Stimulated activated CD8-positive, alpha-beta memory T cell treated with anti-CD3 and anti-CD28 coated beads, Interleukin-7, amount 100 ng/mL, for 1 hour (primary cell): ENCODE results near the gene TIAM2.
"Not testable (repeated sequence)": the region's sequence is repeated elsewhere in the genome, so short reads cannot be mapped to it uniquely, and the experiment has no call there.

Experiments used
- DNase-seq, 2 donors: peaks; one replicate each; pipeline ENCODE4 v3.0.0-alpha.2; 2020; ENCODE audit warnings: low read depth in 2 of 2

The TIAM2 gene

DNA sequence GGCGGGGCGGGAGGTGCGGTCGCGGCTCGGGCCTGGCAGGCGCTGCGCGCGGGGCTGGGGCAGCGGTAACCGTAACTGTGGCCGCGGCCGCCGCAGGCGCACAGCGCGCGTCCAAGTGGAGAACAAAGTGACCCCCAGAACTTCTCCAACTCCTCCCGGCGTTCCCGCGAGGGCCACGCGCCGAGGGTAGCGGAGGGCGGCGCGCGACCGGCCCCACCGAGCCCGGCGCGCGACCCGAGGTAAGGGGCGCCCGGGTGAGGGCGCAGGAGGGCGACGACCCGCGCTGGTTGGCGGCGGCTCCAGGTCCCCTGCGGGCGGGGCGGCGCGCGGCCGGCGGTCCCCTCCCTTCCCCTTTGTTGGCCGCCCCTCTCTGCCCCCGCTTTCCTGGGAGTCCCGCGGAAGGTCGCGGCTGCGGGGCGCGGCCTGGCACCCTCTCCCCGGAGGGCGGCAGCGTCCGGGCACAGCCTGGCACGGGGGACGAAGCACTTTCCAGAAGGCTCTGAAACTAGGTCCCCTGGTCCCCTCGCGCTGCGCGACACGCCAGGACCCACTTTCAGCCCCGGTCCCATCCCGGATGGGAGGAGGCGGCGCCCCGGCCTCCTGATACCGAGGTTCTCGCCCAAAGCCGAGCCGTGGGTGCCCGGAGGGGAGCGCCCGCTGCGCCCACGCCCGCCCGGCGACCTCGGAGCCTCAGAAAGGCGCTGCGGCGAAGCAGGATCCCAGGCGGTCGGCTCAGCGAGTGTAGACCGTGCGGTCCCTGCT, at the start of gene TIAM2:
TSS of gene TIAM2 (plus strand) at position 62 of the 762 bp plus-strand sequence. CDS start 133,909 bp downstream, outside the sequence.
- no peak for DNase-seq

DNA sequence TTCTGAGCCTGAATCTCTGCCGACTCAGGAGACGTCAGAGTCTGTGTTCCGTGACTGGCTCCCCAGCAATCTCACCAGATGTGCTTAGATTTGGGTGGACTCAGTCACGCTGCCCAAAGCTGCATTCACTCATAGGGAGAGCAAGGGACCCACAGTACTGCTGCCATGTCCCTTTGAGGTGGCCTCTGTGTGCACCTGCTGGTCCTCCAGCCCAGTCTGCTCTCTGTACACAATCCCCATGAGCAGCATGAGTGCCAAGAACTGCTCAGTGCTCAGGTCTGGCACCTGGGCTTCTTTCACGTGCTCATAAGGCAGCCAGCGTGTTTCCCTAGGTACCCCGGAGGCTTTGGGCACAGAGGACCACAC, 44.2 kb upstream of the TIAM2 start:
- no peak for DNase-seq

GRCh38 chr6:154951345-154952200, 43.5 kb upstream of the TIAM2 start:
- no peak for DNase-seq

- DNase-seq = no peak
Observed at GRCh38 chr6:154953644-154954043, 41.5 kb upstream of the TIAM2 start.

- no peak for DNase-seq
Observed at GRCh38 chr6:154954347-154954746, 40.8 kb upstream of the TIAM2 start.

DNA sequence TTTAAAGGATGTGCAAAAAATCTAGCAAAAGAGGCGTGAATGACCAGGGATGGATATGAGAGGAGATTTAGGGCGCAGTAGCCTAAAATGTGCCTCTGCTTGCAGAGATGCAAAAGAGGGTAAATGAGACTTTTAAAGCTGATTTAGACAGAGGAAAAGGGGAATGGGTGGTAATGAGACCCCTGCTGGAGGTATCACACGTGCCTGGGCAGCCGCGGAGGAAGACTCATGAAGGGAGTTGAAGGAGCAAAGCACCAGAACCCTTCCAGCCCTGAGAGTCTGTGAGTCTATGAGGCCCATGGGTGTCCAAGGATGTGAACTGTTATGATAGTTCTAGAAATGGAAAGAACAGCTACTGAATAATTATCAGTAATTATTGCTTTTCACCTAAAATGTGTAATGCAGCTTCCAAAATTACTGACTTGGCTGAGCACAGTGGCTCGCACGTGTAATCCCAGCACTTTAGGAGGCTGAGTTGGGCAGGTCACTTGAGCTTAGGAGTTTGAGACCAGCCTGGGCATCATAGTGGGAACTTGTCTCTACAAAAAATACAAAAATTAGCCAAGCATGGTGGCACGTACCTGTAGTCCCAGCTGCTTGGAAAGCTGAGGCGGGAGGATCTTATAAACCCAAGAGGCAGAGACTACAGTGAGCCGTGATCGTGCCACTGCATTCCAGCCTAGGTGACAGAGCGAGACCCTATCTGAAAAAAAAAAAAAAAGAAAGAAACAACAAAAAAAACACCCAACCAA, 38.2 kb upstream of the TIAM2 start:
- no peak for DNase-seq

- DNase-seq = no peak
Observed at GRCh38 chr6:154958469-154958868, 36.6 kb upstream of the TIAM2 start.

DNA sequence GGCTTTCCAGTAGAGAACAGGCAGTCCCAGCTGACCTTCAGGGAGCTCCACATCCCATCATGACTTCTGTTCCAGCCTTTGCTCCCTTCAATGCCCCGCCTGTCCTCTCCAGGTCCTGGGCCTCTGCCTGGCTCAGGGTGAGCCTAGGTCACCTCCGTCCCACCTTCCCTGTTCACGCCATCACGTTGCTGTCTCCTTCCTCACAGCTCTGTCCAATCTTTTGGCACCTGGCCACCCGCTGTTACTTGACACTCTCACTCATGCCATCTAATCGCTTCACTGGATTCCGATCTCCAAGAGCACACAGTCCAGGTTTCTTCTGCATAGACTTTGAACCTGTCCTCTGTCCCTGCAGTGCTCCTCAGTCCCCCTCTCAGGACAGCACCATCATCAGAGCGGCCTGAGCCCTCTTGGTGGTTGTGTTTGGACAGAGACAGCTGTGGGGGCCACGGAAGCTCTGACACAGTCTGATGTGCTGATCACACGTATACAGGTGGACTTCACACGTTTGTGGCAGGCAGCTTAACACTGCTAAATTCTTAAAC, 34.7 kb upstream of the TIAM2 start:
- DNase-seq = no peak

- no peak for DNase-seq
Observed at GRCh38 chr6:154960854-154961530, 34.1 kb upstream of the TIAM2 start.

- DNase-seq = no peak
Observed at GRCh38 chr6:154962753-154963152, 32.4 kb upstream of the TIAM2 start.

DNA sequence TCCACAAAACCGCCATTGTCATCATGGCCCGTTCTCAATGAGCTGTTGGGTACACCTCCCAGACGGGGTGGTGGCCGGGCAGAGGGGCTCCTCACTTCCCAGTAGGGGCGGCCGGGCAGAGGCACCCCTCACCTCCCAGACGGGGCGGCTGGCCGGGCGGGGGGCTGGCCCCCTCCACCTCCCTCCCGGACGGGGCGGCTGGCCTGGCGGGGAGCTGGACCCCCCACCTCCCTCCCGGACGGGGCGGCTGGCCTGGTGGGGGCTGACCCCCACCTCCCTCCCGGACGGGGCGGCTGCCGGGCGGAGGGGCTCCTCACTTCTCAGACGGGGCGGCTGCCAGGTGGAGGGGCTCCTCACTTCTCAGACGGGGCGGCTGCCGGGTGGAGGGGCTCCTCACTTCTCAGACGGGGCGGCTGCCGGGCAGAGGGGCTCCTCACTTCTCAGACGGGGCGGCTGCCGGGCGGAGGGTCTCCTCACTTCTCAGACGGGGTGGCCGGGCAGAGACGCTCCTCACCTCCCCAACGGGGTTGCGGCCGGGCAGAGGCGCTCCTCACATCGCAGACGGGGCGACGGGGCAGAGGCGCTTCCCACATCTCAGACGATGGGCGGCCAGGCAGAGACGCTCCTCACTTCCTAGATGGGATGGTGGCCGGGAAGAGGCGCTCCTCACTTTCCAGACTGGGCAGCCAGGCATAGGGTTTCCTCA, 28.9 kb upstream of the TIAM2 start:
- DNase-seq = not testable (repeated sequence)

DNA sequence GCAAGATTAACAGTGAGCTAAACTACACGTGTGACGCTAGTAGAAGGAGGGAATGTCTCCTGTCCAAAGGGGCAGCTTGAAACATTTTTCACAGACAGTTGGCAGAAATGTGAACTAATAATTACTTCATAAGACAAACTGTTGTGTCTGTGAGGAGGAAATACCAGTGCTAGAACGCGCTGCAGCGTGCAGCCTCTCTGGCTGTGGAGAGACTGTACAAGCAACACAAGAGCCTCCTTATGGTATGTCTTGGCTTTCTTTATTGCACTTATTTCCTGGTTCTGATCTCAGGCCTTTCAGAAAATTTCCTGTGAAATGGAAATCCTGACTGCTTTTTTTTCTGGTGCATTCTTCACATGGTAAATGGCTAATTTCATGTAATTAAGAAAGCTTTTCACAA, 25.3 kb upstream of the TIAM2 start:
- no peak for DNase-seq

DNA sequence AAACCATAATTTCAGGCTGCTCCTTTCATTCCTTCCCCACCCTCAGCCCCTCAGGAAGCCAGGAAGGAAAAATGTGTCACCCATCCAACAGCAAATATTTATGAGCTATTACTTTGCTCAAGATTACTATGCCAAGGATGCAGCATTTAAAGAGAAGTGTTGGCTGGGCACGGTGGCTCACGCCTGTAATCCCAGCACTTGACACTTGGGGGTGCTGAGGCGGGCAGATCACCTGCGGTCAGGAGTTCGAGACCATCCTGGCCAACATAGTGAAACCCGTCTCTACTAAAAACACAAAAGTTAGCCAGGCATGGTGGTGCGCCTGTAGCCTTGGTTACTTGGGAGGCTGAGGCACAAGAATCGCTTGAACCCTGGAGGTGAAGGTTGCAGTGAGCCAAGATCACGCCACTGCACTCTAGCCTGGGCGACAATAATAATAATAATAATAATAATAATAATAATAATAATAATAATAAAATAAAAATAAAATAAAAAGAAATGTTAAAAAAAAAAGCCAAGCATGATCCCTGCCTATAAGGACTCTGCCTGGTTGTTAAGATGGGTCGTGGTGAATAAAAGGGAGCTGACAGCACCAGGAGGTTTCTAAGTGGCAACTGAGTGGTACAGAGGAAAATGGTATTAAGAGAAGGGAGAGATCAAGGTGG, 20.5 kb upstream of the TIAM2 start:
- no peak for DNase-seq

- no peak for DNase-seq
Observed at GRCh38 chr6:154977588-154977987, 17.5 kb upstream of the TIAM2 start.

GRCh38 chr6:154980273-154981078, 14.6 kb upstream of the TIAM2 start:
- no peak for DNase-seq

GRCh38 chr6:154981079-154981870, 13.8 kb upstream of the TIAM2 start:
- no peak for DNase-seq

DNA sequence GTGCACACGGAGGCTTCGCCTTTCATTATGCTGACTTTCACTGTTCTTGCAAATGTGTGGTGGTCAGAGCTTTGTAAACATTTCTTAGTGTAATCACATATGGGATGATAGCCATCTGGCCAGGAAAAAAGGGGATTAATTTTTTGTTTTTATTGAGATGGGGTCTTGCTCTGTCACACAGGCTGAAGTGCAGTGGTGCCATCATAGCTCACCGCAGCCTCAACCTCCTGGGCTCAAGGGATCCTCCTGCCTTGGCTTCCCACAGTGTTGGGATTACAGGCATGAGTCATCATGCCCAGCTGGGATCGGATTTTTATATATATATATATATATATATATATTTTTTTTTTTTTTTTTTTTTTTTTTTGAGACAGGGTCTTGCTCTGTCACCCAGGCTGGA, 11.0 kb upstream of the TIAM2 start:
- DNase-seq = no peak

- no peak for DNase-seq
Observed at GRCh38 chr6:154986787-154987235, 8.3 kb upstream of the TIAM2 start.

DNA sequence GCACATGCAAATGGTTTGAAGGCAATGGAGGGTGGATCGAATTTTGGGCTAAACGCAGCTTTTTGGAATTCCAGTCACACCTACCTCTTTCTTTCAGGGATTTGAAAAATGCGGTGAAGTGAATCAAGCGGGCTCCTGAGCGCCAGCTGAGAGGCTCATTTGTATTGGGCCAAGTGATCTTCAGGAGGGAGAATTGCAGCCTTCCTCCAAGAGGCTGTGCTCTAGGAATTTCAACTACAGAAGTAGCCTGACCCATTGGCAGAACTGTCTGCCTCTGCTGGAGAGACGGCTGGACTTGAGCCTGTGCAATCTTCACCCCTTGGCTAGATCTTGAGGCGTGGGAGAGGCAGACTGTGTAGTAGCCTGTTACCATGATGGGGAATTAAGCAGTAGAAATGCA, 5.7 kb upstream of the TIAM2 start:
- DNase-seq = no peak
